KBM-7 (cell line): ENCODE results near the gene CDH4.

Experiments used
- DNase-seq: peaks from one replicate; pipeline ENCODE4 v3.0.0-alpha.2; 2015
- in situ Hi-C: fragments of 300-500 bp; cut with MboI; formaldehyde crosslinking; loops from 2 replicates; pipeline ENCODE4 v1.14.3; 2020; ENCODE audit warnings: low sequenced_read_pairs, low pct_unique_long_range_greater_than_20kb, mixed read lengths

The CDH4 gene

DNA sequence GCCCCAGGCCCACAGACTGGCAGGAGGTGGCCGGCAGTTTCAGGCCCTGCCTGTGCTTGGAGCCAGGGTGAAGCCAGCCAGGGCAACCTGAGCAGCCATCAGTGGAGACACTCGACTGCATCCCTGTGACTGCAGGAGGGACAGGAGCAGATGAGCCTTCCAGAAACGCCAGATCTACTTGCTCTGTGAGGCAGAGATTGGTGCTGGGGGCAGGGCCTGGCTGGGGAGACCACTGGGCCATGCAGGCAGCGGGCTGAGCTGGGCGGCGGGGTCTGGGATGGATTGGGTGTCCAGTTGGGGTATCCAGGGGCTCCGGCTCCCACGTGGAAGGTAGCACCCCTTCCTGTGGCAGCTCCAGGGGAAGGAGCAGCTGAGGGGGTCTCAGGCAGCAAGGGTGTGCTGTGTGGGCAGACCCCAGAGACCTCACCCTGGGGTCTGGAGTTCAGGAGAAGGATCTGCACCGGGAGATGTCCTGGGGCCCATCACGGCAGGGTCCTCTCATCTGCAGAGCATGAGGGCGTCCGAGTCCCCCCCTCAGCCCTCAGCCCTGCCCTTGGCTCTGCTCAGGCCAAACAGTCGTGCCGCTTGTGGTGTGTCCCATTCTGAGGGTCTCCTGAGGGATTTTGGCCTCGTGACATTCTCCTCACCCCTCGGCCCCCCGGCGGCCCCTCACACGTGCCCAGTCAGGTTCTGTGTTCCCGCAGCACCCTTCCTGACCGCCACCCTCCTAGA lies 478.7 kb downstream of the CDH4 start:
- DNase-seq, result no peak
- in situ Hi-C loops, result no loop called here

DNA sequence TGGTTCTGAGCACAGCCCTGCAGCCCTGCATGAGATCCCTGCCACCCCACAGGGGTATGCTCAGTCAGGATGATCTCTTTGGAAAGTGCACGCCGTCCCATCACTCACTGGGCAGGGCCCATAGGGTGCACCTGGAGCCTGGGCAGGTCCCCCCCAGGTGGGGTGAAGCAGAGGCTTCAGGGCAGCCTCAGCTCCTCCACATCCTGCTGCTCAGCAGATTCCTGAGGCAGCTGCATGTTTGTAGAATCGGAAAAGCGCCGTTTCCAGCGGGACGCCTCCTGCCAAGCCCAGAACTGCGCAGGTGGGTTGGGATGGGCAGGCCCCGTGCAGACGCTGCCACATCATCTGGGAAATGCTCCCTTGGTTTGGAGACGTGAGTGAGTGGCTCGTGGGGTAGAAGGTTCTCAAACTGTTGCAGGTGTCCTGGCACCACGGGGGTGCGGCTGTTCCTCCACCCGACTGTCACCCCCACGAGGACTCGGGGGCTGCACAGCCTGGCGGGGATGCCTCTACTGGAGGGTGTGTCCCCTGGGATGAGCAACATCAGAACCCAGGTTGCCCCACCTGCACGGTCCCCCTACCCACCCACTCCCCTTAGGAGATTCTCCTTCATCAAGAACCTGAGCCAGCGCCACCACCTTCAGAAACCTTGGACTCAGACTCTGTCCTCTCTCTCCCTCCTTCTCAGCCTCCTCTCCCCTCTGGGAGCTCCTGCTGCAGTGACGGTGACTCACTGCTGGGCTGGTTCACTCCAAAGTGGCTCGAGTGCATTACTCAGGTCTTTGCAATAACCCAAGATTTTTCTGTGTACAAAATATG lies 479.5 kb downstream of the CDH4 start:
- in situ Hi-C loops, result no loop called here
- DNase-seq, result no peak

DNA sequence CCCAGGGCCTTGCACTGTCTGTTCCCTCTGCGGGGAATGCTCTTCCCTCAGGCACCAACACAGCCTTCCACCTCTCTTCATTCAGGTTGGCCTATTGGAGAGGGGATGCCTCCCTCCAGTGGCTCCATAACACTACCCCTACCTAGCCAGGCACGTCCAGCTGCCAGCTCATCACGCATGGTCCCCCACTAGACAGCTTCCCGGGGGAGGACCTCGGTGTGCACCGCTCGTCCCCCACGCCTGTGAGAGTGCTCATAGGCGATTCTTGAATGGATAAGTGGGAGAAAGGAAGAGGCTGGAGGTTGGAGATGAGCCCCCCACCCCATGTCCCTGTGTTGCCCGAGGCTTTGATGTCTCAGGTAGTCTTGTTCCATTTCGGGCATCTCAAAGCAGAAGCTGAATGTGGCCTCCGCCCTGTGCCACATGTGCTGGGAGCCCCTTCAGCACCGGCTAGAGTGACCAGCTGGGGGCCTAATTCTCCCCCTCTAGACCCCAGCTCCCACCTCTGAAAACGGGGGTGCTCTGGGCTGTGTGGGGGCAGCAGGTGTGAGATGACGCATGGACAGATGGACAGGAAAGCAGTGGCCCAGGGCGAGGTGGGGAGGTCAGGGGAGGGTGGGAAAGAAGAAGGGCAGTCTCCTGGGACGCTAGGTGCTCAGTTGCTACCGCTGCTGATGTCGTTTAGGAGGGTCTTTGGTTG lies 480.6 kb downstream of the CDH4 start:
- in situ Hi-C loops, result no loop called here
- DNase-seq, result no peak

DNA sequence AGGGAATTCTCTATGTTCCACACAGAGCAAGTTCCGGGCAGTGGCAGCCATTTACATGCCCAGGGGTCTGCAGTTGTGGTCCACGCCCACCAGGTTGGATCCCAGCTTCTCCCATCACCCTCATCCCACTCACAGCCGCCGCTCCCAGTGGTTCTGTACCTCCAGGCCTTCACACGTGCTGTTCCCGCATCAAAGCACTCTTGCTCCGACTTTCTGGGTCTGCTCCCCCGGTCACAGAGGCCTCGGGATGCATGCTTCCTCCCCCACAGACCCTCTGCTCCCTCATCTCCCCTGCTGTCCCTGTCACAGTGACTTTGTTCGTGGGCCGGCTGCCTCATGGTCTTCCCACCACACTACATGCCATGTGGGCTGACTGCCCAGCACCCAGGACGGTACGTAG lies 481.2 kb downstream of the CDH4 start:
- no peak for DNase-seq
- in situ Hi-C loops, result no loop called here

DNA sequence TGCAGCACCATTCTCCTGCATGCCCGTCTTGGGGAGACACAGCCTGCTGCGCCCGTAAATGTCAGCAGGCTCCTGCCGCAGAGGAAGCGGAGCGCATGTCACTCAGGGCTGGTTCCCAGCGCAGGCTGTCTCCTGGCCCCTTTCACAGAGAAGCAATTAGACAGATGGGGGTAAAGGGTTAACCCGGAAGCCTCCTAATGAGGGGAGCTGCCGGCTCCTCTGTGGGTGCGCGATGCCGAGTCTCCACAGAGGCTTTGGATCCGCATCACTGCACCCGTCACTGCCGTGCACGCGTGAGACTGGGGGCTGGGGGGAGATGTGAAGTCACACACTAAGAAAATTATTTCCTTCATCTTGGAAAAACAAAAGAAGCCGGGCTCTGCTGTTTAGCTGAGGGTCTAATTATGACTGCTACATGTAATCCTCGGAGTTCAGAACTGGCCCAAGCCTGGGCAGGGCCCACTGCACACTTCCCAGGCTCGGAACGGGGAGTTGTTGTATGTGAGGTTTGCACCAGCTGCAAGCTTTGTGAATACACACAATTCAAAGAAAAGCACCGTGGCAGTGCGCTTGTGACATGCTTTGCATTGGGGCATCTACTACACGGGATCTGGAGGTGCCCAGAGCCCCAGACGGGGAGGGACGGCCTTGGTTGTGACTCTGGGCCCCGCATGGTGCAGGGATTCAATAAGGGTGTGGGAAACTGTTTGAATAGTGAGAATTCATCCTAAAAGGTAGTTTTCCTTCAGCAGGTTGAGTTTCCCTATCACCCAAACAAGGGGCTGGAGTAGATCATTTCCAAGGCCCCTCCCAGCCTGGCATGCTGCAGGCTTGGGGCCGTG lies 482.1 kb downstream of the CDH4 start:
- DNase-seq, result no peak
- in situ Hi-C loops, result no loop called here

DNA sequence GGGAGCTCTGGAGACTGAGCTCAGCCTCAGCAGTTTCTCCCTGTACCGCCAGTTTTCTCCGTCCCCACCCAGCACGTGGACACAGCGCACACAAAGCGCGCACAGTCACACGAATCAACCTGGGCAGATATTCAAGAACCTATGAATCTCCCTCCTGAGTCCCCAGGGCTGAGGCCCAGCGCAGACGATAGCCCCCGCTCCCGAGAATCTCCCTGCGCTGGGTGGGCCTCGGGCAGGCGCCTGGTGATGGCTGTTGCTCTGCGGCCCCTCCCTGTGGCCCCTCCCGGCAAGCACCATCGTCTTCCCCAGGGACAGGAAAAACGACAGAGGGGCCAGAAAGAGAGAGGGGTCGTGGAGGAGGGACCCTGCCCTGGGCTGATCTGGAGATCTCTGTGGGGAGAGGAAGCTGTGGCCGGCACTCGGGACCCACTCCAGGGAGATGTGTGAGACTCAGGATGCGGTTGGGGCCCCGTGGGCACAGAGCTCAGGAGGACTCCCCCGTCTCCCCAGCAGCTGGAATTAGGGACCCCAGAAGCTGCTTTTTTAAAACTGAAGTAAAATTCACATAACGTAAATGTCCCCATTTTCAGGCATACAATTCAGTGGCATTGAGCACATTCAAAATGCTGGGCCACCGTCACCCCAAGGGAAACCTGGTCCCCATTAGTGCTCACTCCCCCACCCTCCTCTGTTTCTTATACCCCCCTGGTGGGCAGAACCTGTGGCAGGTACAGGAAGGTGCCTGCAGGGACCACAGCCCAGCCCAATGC lies 482.9 kb downstream of the CDH4 start:
- in situ Hi-C loops, result no loop called here

DNA sequence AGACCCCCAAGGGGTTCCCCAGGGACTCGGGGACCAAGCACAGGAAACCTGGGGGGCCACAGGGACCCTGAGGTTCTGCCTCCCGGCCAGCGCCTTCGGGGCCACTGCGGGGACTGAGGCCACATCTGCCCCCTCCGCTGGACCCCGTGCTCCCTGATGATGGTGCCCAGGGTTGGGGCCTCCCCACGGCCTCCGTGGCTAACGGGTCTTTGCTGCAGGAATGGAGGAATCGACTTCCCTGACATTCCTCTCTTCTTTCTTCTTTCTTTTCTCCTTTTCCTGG lies 483.4 kb downstream of the CDH4 start:
- DNase-seq, result no peak
- in situ Hi-C loops, result no loop called here

More for the DNA sequence above, 482.9 kb downstream of the CDH4 start:
- DNase-seq, result no peak

DNA sequence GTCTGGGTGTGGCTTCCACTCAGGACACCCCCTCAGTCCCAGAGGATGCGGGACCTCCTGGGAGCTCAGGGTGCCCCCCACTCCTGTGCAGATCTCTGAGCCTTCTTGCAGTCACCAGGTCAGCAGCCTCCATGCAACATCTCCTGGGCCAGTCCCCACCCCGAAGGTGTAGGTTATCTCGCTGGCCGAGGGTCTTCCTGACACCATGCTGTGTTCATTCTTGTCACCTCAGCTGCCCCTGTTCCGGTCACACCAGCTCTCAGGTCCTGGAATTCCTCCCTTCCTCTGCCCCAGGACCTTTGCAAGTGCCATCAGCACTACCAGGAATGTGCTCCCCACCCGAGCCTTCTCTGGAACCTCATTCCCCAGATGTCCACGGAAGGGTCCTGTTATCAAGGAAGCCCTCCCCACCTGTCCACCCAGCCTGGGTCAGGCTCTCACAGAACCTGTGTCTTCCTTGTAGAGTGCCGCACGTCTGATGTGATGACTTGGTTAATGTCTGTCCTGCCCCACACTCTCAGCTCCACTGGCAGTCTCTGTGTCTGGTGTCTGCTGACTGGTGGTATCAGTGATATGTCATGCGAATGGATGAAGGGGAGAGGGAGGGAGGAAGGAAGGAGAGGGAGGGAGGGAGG lies 484.1 kb downstream of the CDH4 start:
- in situ Hi-C loops, result no loop called here
- no peak for DNase-seq

DNA sequence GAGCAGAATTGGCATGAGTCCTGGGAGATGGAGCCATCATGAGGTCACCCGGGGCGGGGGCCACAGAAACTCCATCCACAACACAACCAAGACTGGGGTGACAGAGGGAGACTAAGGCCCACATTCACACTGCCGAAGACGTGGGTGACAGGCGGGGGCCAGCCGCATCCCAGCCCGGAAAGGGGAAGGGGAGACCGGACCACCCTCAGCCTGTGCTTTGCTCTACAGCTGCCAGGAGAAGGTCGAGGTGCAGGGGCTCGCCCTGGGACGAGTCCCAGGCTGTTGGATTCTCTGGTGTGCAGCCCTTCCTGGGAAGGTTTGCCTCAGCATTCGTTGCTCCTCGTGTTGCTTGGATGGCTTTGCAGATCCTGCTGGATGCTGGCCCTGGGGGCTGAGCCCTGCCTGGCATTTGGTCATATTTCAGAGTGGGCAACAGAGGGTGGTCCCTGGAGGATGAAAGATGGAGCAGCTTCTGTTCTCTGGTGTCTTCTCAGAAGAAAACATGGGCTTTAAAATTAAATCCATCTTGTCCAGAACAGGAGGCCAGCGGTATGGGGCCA lies 484.8 kb downstream of the CDH4 start:
- no peak for DNase-seq
- in situ Hi-C loops, result no loop called here

DNA sequence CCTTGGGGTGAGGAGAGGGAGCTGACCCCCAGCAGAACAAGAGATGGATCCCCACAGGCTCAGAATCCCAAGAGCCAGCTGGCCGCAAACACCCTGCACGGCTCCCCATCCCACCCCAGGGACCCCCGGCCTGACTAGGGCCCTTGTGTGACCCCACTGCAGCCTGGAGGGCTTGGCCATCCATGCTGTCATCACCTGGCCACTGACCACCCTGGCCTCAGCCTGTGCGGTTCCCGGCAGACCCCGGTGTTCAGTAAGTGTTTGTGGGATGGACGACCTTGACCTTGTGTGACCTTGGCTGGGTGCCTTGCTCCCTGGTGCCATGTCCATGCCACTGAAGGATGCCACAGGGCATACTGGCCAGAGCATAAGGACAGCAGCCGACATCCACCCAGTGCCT lies 485.3 kb downstream of the CDH4 start:
- no peak for DNase-seq
- in situ Hi-C loops, result no loop called here

DNA sequence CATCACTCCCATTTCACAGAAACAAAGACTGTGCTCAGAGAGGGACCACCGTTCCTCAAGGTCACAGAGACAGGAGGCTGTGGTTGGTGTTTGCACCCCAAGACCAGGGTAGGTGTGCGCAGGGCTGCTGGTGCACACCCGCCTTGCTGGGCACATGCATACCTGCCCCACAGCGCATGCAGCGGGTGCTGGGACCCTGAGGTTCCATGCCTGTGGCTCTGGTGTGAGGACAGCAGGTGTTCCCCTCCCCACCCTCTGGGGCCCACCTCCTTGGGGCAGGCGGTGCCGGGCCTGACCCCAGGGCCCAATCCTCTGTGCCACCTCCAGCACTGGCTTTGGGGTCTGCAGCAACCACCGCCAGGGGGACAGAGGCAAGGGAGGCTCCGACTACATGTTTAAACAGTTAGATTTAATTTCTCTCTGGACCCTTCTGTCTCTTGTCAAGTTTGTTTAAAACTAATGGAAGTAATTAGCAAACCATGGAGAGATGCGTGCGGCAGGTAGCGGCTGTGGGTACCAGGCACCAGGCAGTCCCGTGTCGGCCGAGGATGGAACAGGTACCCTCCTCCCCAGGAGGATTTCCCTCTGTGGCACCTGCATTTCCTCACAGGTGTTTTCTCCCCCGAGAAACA lies 485.9 kb downstream of the CDH4 start:
- DNase-seq, result no peak
- in situ Hi-C loops, result no loop called here

DNA sequence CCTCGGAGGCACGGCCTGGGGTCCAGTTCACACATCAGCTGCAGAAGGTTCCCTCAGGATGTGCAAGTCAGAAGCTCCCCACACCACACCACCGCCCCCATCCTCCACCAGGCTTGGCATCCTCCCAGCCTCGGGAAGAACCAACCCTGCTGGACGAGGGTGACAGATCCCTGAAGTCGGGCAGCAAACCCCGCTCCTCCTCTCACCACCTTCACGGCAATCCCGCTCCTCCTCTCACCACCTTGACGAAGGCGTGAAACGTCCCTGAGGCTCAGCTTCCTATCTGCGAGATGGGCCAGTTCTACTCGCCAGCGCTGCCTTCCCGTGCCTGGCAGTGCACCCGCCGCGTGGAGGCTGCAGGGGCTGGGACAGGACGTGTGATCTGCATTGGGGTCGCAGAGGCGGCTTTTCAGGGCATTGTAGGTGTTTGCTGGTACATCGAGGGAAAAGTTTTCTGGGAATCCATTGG lies 486.6 kb downstream of the CDH4 start:
- DNase-seq, result no peak
- in situ Hi-C loops, result no loop called here

DNA sequence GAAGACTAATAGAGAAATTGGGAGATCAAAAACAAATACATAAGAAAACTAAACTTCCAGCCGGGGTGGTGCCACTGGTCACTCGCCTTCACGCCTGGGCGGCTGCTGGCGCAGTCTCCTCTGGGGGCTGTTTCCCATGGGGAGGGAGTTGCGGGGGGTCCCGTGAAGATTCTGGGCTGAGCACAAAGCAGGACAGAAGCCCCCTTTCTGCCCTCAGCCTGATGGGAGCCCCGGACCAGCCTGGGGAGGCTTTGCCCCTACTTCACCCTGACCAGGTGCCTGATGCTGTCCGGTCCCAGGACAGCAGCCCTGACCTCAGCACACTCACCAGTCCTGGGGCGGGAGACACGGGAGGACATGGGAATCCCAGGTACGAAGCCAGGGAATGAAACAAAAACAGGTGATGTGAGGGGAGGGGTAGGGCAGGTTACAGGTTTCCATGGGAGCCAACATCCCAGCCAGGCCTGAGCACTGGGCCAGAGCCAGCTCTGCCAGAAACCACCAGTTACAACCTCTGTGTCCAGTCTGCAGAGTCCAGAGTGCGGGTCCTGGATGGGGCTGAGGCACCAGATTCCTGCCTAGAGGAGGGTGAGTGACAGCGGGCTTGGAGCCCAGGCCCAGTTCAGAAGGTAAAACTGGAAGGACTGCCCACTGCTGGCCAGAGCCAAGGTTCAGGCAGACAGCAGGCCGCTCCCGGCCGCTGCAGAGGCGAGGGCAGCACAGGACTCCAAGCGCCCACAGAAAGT lies 487.2 kb downstream of the CDH4 start:
- no peak for DNase-seq
- in situ Hi-C loops, result no loop called here

DNA sequence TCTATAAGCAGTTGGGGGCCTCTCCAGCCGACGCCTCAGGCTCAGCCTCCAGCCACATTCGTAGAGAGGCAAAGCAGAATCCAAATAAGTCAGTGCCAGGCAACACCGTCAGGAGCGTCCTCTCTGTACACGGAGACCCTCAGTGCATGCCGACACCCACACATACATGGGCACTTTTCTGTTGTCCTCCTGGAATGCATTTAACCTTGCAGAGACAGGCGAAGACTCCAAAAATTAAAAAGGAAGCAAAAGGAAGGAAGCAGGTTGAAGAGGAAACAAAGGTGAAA lies 487.7 kb downstream of the CDH4 start:
- in situ Hi-C loops, result no loop called here
- DNase-seq, result no peak

DNA sequence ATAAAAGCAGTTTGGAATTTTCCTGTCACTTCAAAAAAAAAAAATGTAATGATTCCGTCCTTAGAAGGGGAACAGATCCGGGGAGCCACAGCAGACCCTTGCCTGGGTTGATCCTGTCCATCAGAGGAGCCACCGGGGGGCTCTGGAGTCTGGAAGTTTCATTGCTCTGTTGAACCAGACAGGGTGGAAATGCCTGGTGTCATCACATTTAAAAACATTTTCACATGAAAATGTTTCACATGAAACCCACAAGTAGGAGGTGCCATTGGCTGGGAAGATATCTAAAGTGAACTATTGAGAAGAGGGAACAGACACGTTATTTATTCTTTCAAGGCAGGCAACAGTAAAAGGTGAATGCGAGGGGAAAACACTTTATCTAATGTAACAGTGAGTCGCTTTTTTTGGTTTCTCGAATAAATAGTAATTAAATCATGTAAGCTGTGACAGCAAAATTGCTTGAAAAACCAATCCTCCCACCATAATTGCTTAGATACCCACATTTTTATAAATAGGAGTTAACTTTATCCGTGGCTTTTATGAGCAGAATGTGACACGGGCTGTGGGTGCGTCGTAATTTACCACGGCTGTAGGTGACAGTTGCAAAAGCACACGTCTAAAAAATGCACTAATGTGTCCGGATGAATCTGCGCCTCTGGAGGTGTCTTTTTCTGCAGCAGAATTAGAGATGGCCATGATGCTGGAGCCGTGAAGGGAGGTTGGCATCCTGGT lies 490.2 kb downstream of the CDH4 start:
- DNase-seq, result no peak
- in situ Hi-C loops, result no loop called here

DNA sequence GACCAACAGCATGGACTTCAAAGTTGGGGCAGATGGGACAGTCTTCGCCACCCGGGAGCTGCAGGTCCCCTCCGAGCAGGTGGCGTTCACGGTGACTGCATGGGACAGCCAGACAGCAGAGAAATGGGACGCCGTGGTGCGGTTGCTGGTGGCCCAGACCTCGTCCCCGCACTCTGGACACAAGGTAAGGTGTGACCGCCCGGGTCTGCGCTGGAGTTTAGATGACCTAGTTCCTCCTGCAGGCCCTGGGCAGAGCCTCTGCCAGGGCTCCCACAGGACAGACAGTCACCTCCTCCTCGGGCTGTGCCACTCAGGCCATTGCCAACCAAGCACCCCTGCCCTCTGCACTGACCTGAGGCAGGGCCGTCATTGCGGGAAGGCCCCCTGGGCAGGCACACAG lies 491.5 kb downstream of the CDH4 start:
- in situ Hi-C loops, result no loop called here
- no peak for DNase-seq
